Peyer's patch (tissue), 4 donors: ENCODE results near the gene BRIP1.

Experiments
- POLR2A ChIP-seq, 2 donors: fragments of 450-650 bp; IDR thresholded peaks; one replicate each; pipeline ENCODE4 v1.5.1; 2017; ENCODE audit warnings: antibody characterized with exemption in 2 of 2, mild to moderate bottlenecking in 2 of 2, moderate library complexity in 2 of 2
- TF ChIP-seq, protein P1 (sequence below), 6 experiments: fragments of 450-650 bp in 4 of 6; fragments of 200-600 bp in 2 of 6; sonication (generic) in 1 of 6; IDR thresholded peaks; one replicate each; pipeline ENCODE4 v1.5.1; 2017 to 2019; ENCODE audit warnings: antibody characterized with exemption in 6 of 6, mild to moderate bottlenecking in 3 of 6, moderate library complexity in 1 of 6

- TF ChIP-seq, protein P1, sequence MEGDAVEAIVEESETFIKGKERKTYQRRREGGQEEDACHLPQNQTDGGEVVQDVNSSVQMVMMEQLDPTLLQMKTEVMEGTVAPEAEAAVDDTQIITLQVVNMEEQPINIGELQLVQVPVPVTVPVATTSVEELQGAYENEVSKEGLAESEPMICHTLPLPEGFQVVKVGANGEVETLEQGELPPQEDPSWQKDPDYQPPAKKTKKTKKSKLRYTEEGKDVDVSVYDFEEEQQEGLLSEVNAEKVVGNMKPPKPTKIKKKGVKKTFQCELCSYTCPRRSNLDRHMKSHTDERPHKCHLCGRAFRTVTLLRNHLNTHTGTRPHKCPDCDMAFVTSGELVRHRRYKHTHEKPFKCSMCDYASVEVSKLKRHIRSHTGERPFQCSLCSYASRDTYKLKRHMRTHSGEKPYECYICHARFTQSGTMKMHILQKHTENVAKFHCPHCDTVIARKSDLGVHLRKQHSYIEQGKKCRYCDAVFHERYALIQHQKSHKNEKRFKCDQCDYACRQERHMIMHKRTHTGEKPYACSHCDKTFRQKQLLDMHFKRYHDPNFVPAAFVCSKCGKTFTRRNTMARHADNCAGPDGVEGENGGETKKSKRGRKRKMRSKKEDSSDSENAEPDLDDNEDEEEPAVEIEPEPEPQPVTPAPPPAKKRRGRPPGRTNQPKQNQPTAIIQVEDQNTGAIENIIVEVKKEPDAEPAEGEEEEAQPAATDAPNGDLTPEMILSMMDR (IDR thresholded peaks at IDR 0.05): no peak
- no peak for TF ChIP-seq POLR2A (IDR thresholded peaks at IDR 0.05)
Observed at GRCh38 chr17:61663310-61663709, 200.0 kb downstream of the BRIP1 start.
